RWPE1 (cell line): Measurements from ENCODE around the gene BMP10.

Experiments used
- CTCF ChIA-PET: fragments of 350-600 bp; sonication (Branson Sonifier 250); formaldehyde crosslinking; extraction: SDS; loops from one replicate; lab custom pipeline; 2021; lab: Yijun Ruan, JAX
- POLR2A ChIA-PET: fragments of 400-600 bp; formaldehyde crosslinking; extraction: SDS; loops from one replicate; lab custom pipeline; 2020; ENCODE audit warnings: antibody characterized with exemption; ENCODE audit not compliant: low non-redundant PET; lab: Yijun Ruan, JAX
- DNase-seq: peaks from one replicate; pipeline ENCODE4 v3.0.0; 2012; ENCODE audit warnings: low spot score
- H3K27ac ChIP-seq: fragments of 450-650 bp; 2 replicates; pipeline ENCODE4 v1.5.1; 2017
- CTCF ChIP-seq: fragments of 450-650 bp; conservative IDR thresholded peaks from 2 replicates; pipeline ENCODE4 v1.5.1; 2017; ENCODE audit warnings: low read depth, mild to moderate bottlenecking

The BMP10 gene

GRCh38 chr2:68885074-68885810 is 14.0 kb upstream of the BMP10 start:
- TF ChIP-seq CTCF: no peak
- CTCF ChIA-PET: interaction anchor here (0.6 kb wide), 2 partner anchors 173 to 366 kb away, joined by 3 read pairs; no protein-coding TSS in a partner anchor
- no peak for DNase-seq
- POLR2A ChIA-PET: no interaction called here
- no peak overlapping the region for H3K27ac ChIP-seq

GRCh38 chr2:68880213-68880612 is 9.0 kb upstream of the BMP10 start:
- ChIA-PET CTCF (interaction anchor here (0.7 to 1.0 kb wide), 2 partner anchors 129 to 293 kb away, joined by 3 read pairs; no protein-coding TSS in a partner anchor), POLR2A (no interaction called here)
- H3K27ac ChIP-seq: no peak overlapping the region
- no peak for DNase-seq
- no peak for TF ChIP-seq CTCF

GRCh38 chr2:68879296-68879695 is 8.1 kb upstream of the BMP10 start:
- H3K27ac ChIP-seq: no peak overlapping the region
- CTCF ChIA-PET: interaction anchor here (0.6 to 1.0 kb wide), 2 partner anchors 128 to 466 kb away, joined by 3 read pairs; no protein-coding TSS in a partner anchor
- POLR2A ChIA-PET: no interaction called here
- TF ChIP-seq CTCF: no peak
- no peak for DNase-seq

- CTCF ChIA-PET: interaction anchor here (0.6 kb wide), 1 partner anchor 466 kb away, joined by 3 read pairs; no protein-coding TSS in a partner anchor
- DNase-seq: no peak
- POLR2A ChIA-PET: no interaction called here
- no peak for TF ChIP-seq CTCF
- H3K27ac ChIP-seq: no peak overlapping the region
These were observed 7.6 kb upstream of the BMP10 start for GRCh38 chr2:68878753-68879152.

- no peak overlapping the region for H3K27ac ChIP-seq
- ChIA-PET POLR2A (no interaction called here), CTCF (no interaction called here)
- no peak for TF ChIP-seq CTCF
- no peak for DNase-seq
These were observed 7.0 kb upstream of the BMP10 start for GRCh38 chr2:68878071-68878711.

GRCh38 chr2:68877079-68877772 is 6.0 kb upstream of the BMP10 start:
- CTCF ChIA-PET: interaction anchor here (1.0 kb wide), 1 partner anchor 24 kb away, joined by 5 read pairs; no protein-coding TSS in a partner anchor
- no peak for TF ChIP-seq CTCF
- no peak overlapping the region for H3K27ac ChIP-seq
- POLR2A ChIA-PET: no interaction called here
- DNase-seq: no peak
